Measurements from ENCODE around the gene DUSP28. TPM values are rescaled to one million over a fixed set of nuclear protein-coding genes. Genes with fewer than 3 reads are reported as not detected.

Gene DUSP28
- total and polyA plus RNA-seq, 2 of the 13 experiments (the other 11 are each of a cell fraction or from before 2014, with no cell fraction given), result 5.2 to 8.6 TPM

DNA sequence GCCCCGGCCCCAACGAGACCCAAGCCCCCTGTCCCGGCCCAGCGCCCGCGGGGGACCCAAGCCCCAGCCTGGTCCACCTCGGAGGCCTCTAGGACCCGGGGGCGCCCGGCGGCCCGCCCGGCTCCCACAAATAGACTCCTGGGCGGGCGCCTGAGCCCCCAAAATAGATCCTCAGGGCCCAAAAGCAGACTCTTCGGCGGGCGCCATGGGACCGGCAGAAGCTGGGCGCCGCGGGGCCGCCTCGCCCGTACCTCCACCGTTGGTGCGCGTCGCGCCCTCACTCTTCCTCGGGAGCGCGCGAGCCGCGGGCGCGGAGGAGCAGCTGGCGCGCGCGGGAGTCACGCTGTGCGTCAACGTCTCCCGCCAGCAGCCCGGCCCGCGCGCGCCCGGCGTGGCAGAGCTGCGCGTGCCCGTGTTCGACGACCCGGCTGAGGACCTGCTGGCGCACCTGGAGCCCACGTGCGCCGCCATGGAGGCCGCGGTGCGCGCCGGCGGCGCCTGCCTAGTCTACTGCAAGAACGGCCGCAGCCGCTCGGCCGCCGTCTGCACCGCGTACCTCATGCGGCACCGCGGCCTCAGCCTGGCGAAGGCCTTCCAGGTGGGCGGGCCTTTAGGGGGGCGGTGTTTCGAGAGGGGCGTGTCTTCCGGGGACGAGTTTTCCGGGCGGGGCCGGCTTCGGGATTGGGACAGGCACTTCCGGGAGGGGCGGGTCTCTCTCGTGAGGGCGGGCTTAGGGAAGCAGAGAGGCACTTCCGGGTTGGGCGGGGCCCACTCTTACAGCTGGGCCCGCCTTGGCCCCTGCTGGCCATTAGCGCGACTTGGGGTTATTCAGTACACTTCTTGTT, 545 bp downstream of the DUSP28 start (continued):
- peak; percentile 50; the same call in 1 of the 2 replicates for TF ChIP-seq AHDC1 (CRISPR knock-in tag; IDR thresholded peaks at IDR 0.05; ENCODE audit: borderline replicate concordance)
- TF ChIP-seq, protein P1, sequence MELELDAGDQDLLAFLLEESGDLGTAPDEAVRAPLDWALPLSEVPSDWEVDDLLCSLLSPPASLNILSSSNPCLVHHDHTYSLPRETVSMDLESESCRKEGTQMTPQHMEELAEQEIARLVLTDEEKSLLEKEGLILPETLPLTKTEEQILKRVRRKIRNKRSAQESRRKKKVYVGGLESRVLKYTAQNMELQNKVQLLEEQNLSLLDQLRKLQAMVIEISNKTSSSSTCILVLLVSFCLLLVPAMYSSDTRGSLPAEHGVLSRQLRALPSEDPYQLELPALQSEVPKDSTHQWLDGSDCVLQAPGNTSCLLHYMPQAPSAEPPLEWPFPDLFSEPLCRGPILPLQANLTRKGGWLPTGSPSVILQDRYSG (CRISPR knock-in tag; IDR thresholded peaks at IDR 0.05), result peak; percentile 92
- peak; percentile 87 for TF ChIP-seq YEATS4 (CRISPR knock-in tag; IDR thresholded peaks at IDR 0.05; ENCODE audit: borderline replicate concordance)
- TF ChIP-seq HIVEP1 (CRISPR knock-in tag; IDR thresholded peaks at IDR 0.05), result no peak
- TF ChIP-seq ZNF34 (CRISPR knock-in tag; IDR thresholded peaks at IDR 0.05; ENCODE audit: borderline replicate concordance), result no peak
- peak; percentile 99 for TF ChIP-seq HES4 (CRISPR knock-in tag; IDR thresholded peaks at IDR 0.05; ENCODE audit: borderline replicate concordance)
- peak; percentile 96 for TF ChIP-seq MEIS2 (CRISPR knock-in tag; IDR thresholded peaks at IDR 0.05)
- TF ChIP-seq ZNF670 (CRISPR knock-in tag; IDR thresholded peaks at IDR 0.05; ENCODE audit: borderline replicate concordance), result peak; percentile 52; the same call in 1 of the 2 replicates
- no peak for TF ChIP-seq FOXO1 (CRISPR knock-in tag; IDR thresholded peaks at IDR 0.05)
- TF ChIP-seq PTBP1 (IDR thresholded peaks at IDR 0.05; ENCODE audit: low read depth, low read length, poor library complexity, severe bottlenecking), result peak; percentile 70
- peak; percentile 86 for TF ChIP-seq SPEN (CRISPR knock-in tag; IDR thresholded peaks at IDR 0.05; ENCODE audit: low read depth)
- TF ChIP-seq, protein P2, sequence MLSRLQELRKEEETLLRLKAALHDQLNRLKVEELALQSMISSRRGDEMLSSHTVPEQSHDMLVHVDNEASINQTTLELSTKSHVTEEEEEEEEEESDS (CRISPR knock-in tag; IDR thresholded peaks at IDR 0.05; ENCODE audit: borderline replicate concordance), result peak; percentile 46; the same call in 1 of the 2 replicates
- TF ChIP-seq ZNF747 (CRISPR knock-in tag; IDR thresholded peaks at IDR 0.05; ENCODE audit: borderline replicate concordance), result peak; percentile 46
- TF ChIP-seq FIP1L1 (IDR thresholded peaks at IDR 0.05; ENCODE audit: borderline replicate concordance, insufficient read depth, low read depth, low read length), result 0 out of 2 replicates have a peak, but pooled peaks have one; percentile 40
- 0 out of 2 replicates have a peak, but pooled peaks have one; percentile 63 for TF ChIP-seq RFXANK (CRISPR knock-in tag; IDR thresholded peaks at IDR 0.05)
- TF ChIP-seq GATAD1 (CRISPR knock-in tag; IDR thresholded peaks at IDR 0.05), result no peak
- TF ChIP-seq NFRKB (IDR thresholded peaks at IDR 0.05), result no peak
- TF ChIP-seq NFKB2 (CRISPR knock-in tag; IDR thresholded peaks at IDR 0.05; ENCODE audit: borderline replicate concordance), result peak; percentile 72; the same call in 1 of the 2 replicates
